ENCODE results near the gene GJE1. TPM values are rescaled to one million over a fixed set of nuclear protein-coding genes. Genes with fewer than 3 reads are reported as not detected.
"Not testable (repeated sequence)": the region's sequence is repeated elsewhere in the genome, so short reads cannot be mapped to it uniquely, and the experiment has no call there.

Gene GJE1
- total RNA-seq, 4 donors from 2014 or later, result not detected

DNA sequence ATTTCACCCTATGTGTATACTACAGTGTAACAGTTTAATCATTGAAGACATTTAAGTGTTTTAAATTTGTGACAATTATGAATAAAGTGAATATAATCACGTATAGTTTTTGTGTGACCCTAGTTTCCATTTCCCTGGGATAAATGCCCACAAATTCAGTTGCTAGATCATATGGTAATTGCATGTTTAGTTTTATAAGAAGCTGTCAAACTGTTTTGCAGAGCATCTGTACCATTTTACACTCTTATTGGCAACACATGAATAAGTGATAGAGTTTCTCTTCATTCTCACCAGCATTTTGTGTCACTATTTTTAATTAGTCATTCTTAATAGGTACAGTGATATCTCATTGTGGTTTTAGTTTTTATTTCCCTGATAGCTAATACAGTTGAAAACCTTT is 21.6 kb downstream of the GJE1 start:
- Histone ChIP-seq H3K36me3 (no peaks in the 10 kb centered on the region), H3K27ac (no peak overlapping the region), H3K4me3 (no peak overlapping the region), H3K4me1 (peaks cover 0 to 3% of the 10 kb centered on the region in 2 donors), H3K27me3 (no peaks in the 10 kb centered on the region), H3K9me3 (no peaks in the 10 kb centered on the region)
- intact Hi-C loops (cut with DNase I; ENCODE audit: low total_unique reads), result no loop called here
- TF ChIP-seq, protein P1, sequence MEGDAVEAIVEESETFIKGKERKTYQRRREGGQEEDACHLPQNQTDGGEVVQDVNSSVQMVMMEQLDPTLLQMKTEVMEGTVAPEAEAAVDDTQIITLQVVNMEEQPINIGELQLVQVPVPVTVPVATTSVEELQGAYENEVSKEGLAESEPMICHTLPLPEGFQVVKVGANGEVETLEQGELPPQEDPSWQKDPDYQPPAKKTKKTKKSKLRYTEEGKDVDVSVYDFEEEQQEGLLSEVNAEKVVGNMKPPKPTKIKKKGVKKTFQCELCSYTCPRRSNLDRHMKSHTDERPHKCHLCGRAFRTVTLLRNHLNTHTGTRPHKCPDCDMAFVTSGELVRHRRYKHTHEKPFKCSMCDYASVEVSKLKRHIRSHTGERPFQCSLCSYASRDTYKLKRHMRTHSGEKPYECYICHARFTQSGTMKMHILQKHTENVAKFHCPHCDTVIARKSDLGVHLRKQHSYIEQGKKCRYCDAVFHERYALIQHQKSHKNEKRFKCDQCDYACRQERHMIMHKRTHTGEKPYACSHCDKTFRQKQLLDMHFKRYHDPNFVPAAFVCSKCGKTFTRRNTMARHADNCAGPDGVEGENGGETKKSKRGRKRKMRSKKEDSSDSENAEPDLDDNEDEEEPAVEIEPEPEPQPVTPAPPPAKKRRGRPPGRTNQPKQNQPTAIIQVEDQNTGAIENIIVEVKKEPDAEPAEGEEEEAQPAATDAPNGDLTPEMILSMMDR (IDR thresholded peaks at IDR 0.05), result no peak
- no peak for TF ChIP-seq POLR2A (IDR thresholded peaks at IDR 0.05)
- no peak for DNase-seq

DNA sequence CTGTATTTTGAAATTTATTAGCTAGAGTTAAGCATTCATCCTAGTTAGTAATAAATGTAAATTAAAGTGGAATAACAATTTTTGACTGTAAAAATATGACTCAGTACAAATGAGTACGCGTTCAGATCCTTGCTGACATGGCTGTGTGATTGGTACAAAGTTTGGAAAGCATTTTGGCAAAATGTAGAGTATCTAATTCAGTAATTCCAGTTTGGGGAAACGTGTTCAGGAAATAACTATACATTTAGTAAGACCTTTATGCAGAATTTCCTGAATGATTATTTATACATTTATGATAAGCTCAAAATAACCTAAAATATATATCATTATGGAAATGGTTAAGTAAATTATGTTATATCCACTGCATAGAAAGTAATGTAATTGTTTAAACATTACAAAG is 22.4 kb downstream of the GJE1 start:
- no peaks in the 10 kb centered on the region for H3K27me3 ChIP-seq
- no peak for DNase-seq
- no peaks in the 10 kb centered on the region for H3K9me3 ChIP-seq
- TF ChIP-seq, protein P1 (IDR thresholded peaks at IDR 0.05), result no peak
- TF ChIP-seq POLR2A (IDR thresholded peaks at IDR 0.05), result no peak
- no peak overlapping the region for H3K27ac ChIP-seq
- H3K4me1 ChIP-seq, result peaks cover 0 to 3% of the 10 kb centered on the region in 2 donors
- H3K36me3 ChIP-seq, result no peaks in the 10 kb centered on the region
- no peak overlapping the region for H3K4me3 ChIP-seq
- intact Hi-C loops (cut with DNase I; ENCODE audit: low total_unique reads), result no loop called here

DNA sequence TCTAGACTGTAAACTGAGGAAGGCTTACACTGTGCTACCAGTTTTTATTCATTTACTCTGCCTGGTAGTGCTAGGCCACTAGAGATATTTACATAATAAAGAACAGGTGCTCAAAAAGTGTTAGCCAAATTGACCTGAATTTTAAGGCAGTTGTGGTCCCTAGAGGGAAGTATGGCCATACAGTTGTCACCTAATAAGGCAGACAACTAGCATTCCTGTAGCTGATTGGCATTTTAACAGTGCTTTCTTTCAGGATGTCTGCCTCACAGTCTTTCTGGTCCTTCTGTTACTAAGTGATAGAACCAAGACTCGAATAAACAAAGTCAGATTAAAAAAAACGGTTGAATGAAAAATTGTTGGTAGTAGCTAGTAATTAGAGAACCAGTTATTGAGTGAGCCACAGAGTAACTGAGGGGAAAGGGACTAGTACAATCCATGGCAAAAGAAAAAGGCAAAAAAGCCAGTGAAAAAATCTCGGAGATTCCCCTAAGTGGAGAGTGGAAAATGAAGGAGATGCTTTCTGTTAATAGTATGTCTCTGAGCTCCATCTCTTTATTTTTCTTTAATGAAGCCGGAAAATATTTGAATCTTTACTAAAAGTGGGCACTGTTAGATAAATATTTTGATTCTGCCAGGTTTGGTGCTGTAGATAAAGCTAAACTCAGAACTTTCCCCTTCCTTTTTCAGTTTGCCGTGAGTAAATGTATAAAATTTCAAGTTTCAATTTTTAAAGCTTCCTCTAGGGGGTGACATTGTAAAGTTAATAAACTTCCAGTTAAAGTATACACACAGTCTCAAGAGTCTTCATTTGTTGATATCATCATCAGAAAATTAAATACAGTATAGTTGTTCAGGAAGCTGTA is 23.4 kb downstream of the GJE1 start:
- no peak for DNase-seq

DNA sequence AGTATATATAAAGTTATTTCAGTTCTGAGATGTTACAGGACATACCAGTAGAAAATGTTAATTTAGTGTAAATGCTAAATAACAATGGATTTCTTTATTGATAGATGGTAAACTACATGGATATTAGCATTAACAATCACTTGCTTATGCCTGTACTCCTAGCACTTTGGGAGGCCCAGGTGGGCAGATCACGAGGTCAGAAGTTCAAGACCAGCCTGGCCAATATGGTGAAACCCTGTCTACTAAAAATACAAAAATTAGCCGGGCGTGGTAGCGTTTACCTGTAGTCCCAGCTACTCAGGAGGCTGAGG is 24.0 kb downstream of the GJE1 start:
- H3K36me3 ChIP-seq; H3K9me3 ChIP-seq; H3K27ac ChIP-seq; DNase-seq; H3K4me3 ChIP-seq; H3K4me1 ChIP-seq; intact Hi-C loops (cut with DNase I; ENCODE audit: low total_unique reads); H3K27me3 ChIP-seq: not testable (repeated sequence)

More for the DNA sequence above, 23.4 kb downstream of the GJE1 start:
- intact Hi-C loops (cut with DNase I; ENCODE audit: low total_unique reads), result no loop called here
- Histone ChIP-seq H3K27me3 (no peaks in the 10 kb centered on the region), H3K36me3 (no peaks in the 10 kb centered on the region), H3K9me3 (no peaks in the 10 kb centered on the region), H3K27ac (no peak overlapping the region), H3K4me3 (no peak overlapping the region), H3K4me1 (peaks cover 0 to 3% of the 10 kb centered on the region in 2 donors)
- no peak for TF ChIP-seq POLR2A (IDR thresholded peaks at IDR 0.05)
- TF ChIP-seq, protein P1 (IDR thresholded peaks at IDR 0.05), result peak in 3 of 4 experiments; percentile 9 to 10 (median 9)

DNA sequence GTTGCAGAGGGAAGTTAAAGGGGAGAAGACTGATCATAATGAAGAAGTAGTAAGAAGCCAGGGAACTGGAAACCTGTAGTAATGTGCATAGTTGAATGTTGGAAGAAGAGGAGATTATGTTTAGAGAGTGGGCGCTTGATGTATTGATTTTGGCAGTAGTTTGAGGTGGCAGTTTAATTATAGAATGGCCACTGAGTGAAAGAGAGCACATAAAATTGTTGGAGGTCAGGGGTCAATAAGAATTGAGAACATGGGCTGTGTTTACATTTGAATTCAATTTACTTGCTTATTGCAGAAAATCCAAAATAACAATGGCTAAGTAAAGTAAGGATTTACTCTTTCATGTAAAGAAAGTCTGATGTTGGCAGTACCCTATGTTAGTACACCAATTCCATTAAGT is 30.1 kb downstream of the GJE1 start:
- intact Hi-C loops (cut with DNase I; ENCODE audit: low total_unique reads), result no loop called here
- no peak for DNase-seq
- Histone ChIP-seq H3K27me3 (no peaks in the 10 kb centered on the region), H3K36me3 (no peaks in the 10 kb centered on the region), H3K9me3 (no peaks in the 10 kb centered on the region), H3K4me3 (no peak overlapping the region), H3K27ac (no peak overlapping the region), H3K4me1 (no peaks in the 10 kb centered on the region)
- TF ChIP-seq, protein P1 (IDR thresholded peaks at IDR 0.05), result no peak
- TF ChIP-seq POLR2A (IDR thresholded peaks at IDR 0.05), result no peak
